ENCODE data around the gene HS3ST6.
"Not testable (repeated sequence)": the region's sequence is repeated elsewhere in the genome, so short reads cannot be mapped to it uniquely, and the experiment has no call there.

- not testable (repeated sequence) for TF ChIP-seq POLR2AphosphoS5 (IDR thresholded peaks at IDR 0.05; ENCODE audit: insufficient read depth in 1 of 2, low read depth in 1 of 2); POLR2A (IDR thresholded peaks at IDR 0.05)
- TF ChIP-seq, protein P1, sequence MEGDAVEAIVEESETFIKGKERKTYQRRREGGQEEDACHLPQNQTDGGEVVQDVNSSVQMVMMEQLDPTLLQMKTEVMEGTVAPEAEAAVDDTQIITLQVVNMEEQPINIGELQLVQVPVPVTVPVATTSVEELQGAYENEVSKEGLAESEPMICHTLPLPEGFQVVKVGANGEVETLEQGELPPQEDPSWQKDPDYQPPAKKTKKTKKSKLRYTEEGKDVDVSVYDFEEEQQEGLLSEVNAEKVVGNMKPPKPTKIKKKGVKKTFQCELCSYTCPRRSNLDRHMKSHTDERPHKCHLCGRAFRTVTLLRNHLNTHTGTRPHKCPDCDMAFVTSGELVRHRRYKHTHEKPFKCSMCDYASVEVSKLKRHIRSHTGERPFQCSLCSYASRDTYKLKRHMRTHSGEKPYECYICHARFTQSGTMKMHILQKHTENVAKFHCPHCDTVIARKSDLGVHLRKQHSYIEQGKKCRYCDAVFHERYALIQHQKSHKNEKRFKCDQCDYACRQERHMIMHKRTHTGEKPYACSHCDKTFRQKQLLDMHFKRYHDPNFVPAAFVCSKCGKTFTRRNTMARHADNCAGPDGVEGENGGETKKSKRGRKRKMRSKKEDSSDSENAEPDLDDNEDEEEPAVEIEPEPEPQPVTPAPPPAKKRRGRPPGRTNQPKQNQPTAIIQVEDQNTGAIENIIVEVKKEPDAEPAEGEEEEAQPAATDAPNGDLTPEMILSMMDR (IDR thresholded peaks at IDR 0.05) = not testable (repeated sequence)
Measured at GRCh38 chr16:1939833-1940232, 21.6 kb upstream of the HS3ST6 start.

Data from vagina (tissue), 2 donors.